K562 (cell line): ENCODE results near the gene PRPF8. TPM values are rescaled to one million over a fixed set of nuclear protein-coding genes. Genes with fewer than 3 reads are reported as not detected.

Source experiments
- ASH1L ChIP-seq: fragments of 450-650 bp; IDR thresholded peaks from 2 replicates; pipeline ENCODE4 v1.6.1; 2018; ENCODE audit warnings: borderline replicate concordance, mild to moderate bottlenecking, low read depth; ENCODE audit not compliant: partially characterized antibody
- ATF2 ChIP-seq: sonication (generic); formaldehyde crosslinking; IDR thresholded peaks from 2 replicates; pipeline ENCODE4 v1.8.1; 2022; ENCODE audit warnings: missing genetic modification reagents
- CTCF ChIP-seq, 3 experiments: IDR thresholded peaks in 2 of 3; conservative IDR thresholded peaks in 1 of 3; 2 replicates each; pipeline ENCODE4 v1.5.1; 2011 to 2012; ENCODE audit warnings: low read length in 3 of 3, mild to moderate bottlenecking in 3 of 3, control low read depth in 2 of 3, improper control_type of control experiment in 1 of 3, inconsistent platforms in 1 of 3, low read depth in 1 of 3, mixed read lengths in 1 of 3, moderate library complexity in 1 of 3; ENCODE audit not compliant: insufficient read depth in 2 of 3
- ELF4 ChIP-seq: fragments of 450-650 bp; formaldehyde crosslinking; IDR thresholded peaks from 2 replicates; pipeline ENCODE4 v1.4.0; 2022; ENCODE audit warnings: missing genetic modification characterization
- GATA2 ChIP-seq: sonication (generic); formaldehyde crosslinking; IDR thresholded peaks from 2 replicates; pipeline ENCODE4 v1.4.0; 2020; ENCODE audit warnings: mild to moderate bottlenecking, missing genetic modification reagents
- HDGF ChIP-seq: fragments of 450-650 bp; IDR thresholded peaks from 2 replicates; pipeline ENCODE4 v1.6.1; 2016
- IRF2 ChIP-seq: sonication (generic); formaldehyde crosslinking; IDR thresholded peaks from 2 replicates; pipeline ENCODE4 v1.8.1; 2022; ENCODE audit warnings: mild to moderate bottlenecking, missing genetic modification reagents
- NCOA2 ChIP-seq, 2 experiments: fragments of 450-650 bp; IDR thresholded peaks; 2 replicates each; pipeline ENCODE4 v1.6.1; 2018; ENCODE audit warnings: mild to moderate bottlenecking in 2 of 2, moderate library complexity in 1 of 2; ENCODE audit not compliant: partially characterized antibody in 2 of 2
- POLR2G ChIP-seq: fragments of 200-400 bp; formaldehyde crosslinking; IDR thresholded peaks from 2 replicates; pipeline ENCODE4 v1.6.1; 2017; ENCODE audit warnings: low read depth, mild to moderate bottlenecking, antibody characterized with exemption, low read length, moderate library complexity
- POLR2H ChIP-seq: IDR thresholded peaks from 2 replicates; pipeline ENCODE4 v1.6.1; 2016; ENCODE audit warnings: missing genetic modification characterization, low read depth, mild to moderate bottlenecking, control low read depth, missing compliant biosample characterization, moderate library complexity
- TEAD2 ChIP-seq: fragments of 450-650 bp; IDR thresholded peaks from 2 replicates; pipeline ENCODE4 v1.6.1; 2016; ENCODE audit warnings: missing genetic modification characterization, control low read depth, missing compliant biosample characterization
- UBTF ChIP-seq, 2 experiments: IDR thresholded peaks; 2 replicates each; pipeline ENCODE4 v1.6.1; 2012; ENCODE audit warnings: improper control_type of control experiment in 2 of 2, low read depth in 2 of 2, low read length in 2 of 2, borderline replicate concordance in 1 of 2
- XRCC3 ChIP-seq: fragments of 450-650 bp; IDR thresholded peaks from 2 replicates; pipeline ENCODE4 v1.6.1; 2017; ENCODE audit warnings: mild to moderate bottlenecking, moderate library complexity
- ZNF445 ChIP-seq: fragments of 250-450 bp; sonication (Bioruptor Pico); IDR thresholded peaks from 2 replicates; pipeline ENCODE4 v1.4.0; 2020; ENCODE audit warnings: low read depth, mild to moderate bottlenecking, moderate library complexity
- ZNF655 ChIP-seq: fragments of 250-450 bp; sonication (Bioruptor Pico); IDR thresholded peaks from 2 replicates; pipeline ENCODE4 v1.5.0; 2021
- ZNF785 ChIP-seq: fragments of 250-450 bp; sonication (Bioruptor Pico); IDR thresholded peaks from 2 replicates; pipeline ENCODE4 v1.4.0; 2020; ENCODE audit warnings: mild to moderate bottlenecking
- polyA plus RNA-seq, 8 experiments: library from polyadenylated mRNA; depleted of rRNA in 4 of 8; stranded (reverse) in 5 of 8; unstranded in 3 of 8; fragments of >200 nt; fragmentation: Nextera tagmentation in 2 of 8; fragmentation: Illumina TruSeq in 1 of 8; extraction: Ambion mirVana in 2 of 8; extraction: Trizol in 1 of 8; gene quantifications; 2 replicates each; pipeline versions ENCODE4 v1.2.1 to v1.2.3, GENCODE V29; 2011 to 2014; ENCODE audit warnings: inconsistent platforms in 1 of 8, missing spikeins in 1 of 8
- total RNA-seq, 7 experiments: library from RNA; depleted of rRNA in 6 of 7; stranded (reverse); fragments of >200 nt in 6 of 7; fragmentation: Illumina TruSeq in 2 of 7; extraction: Trizol in 2 of 7; gene quantifications; 2 replicates each; pipeline versions ENCODE4 v1.2.1 to v1.2.3, GENCODE V29; 2011 to 2021; ENCODE audit warnings: low replicate concordance in 1 of 7
- TF ChIP-seq, protein P1 (sequence below): fragments of 200-800 bp; sonication (Bioruptor generic); IDR thresholded peaks from 2 replicates; pipeline ENCODE4 v1.6.1; 2017; ENCODE audit warnings: missing genetic modification characterization, missing compliant biosample characterization
- TF ChIP-seq, protein P2 (sequence below): fragments of 450-650 bp; IDR thresholded peaks from 2 replicates; pipeline ENCODE4 v1.6.1; 2016

PRPF8 gene
- total and polyA plus RNA-seq, 9 of the 15 experiments (the other 6 are each of a cell fraction or from before 2014, with no cell fraction given), result 64.3 to 294 (median 85.9) TPM

- TF ChIP-seq ATF2 (CRISPR knock-in tag) (no peak), ASH1L (peak; percentile 17), GATA2 (CRISPR knock-in tag) (no peak), POLR2G (peak; percentile 81), IRF2 (CRISPR knock-in tag) (no peak), ELF4 (CRISPR knock-in tag) (no peak), XRCC3 (no peak), TEAD2 (no peak), NCOA2 (IDR thresholded peaks at IDR 0.05; ENCODE audit: partially characterized antibody in 2 of 2) (no peak), ZNF445 (CRISPR knock-in tag) (no peak), CTCF (IDR thresholded peaks at IDR 0.05 in 2 of 3, conservative IDR thresholded peaks at IDR 0.05 in 1 of 3; ENCODE audit: insufficient read depth in 2 of 3, low read depth in 1 of 3, low read length in 3 of 3) (peak; percentile 9 to 65 (median 41); a peak in 3 of 6 replicates), ZNF655 (CRISPR knock-in tag) (no peak), POLR2H (tag) (no peak; the same call in none of the 2 replicates), HDGF (no peak), ZNF785 (CRISPR knock-in tag) (no peak), UBTF (IDR thresholded peaks at IDR 0.05; ENCODE audit: borderline replicate concordance in 1 of 2, low read depth in 2 of 2, low read length in 2 of 2) (peak; percentile 40 to 71; a peak in 2 of 4 replicates)
- TF ChIP-seq, protein P1, sequence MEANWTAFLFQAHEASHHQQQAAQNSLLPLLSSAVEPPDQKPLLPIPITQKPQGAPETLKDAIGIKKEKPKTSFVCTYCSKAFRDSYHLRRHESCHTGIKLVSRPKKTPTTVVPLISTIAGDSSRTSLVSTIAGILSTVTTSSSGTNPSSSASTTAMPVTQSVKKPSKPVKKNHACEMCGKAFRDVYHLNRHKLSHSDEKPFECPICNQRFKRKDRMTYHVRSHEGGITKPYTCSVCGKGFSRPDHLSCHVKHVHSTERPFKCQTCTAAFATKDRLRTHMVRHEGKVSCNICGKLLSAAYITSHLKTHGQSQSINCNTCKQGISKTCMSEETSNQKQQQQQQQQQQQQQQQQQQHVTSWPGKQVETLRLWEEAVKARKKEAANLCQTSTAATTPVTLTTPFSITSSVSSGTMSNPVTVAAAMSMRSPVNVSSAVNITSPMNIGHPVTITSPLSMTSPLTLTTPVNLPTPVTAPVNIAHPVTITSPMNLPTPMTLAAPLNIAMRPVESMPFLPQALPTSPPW, result peak; percentile 95
- TF ChIP-seq, protein P2, sequence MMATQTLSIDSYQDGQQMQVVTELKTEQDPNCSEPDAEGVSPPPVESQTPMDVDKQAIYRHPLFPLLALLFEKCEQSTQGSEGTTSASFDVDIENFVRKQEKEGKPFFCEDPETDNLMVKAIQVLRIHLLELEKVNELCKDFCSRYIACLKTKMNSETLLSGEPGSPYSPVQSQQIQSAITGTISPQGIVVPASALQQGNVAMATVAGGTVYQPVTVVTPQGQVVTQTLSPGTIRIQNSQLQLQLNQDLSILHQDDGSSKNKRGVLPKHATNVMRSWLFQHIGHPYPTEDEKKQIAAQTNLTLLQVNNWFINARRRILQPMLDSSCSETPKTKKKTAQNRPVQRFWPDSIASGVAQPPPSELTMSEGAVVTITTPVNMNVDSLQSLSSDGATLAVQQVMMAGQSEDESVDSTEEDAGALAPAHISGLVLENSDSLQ, result no peak
Measured at GRCh38 chr17:1628856-1629503, 55.7 kb downstream of the PRPF8 start (continued).
